Caco-2 (cell line): Measurements from ENCODE around the gene SLC12A9. TPM values are rescaled to one million over a fixed set of nuclear protein-coding genes. Genes with fewer than 3 reads are reported as not detected.
A peak's percentile ranks its signal among the peaks of the same experiment; 100 is the strongest.

Source experiments
- BruUV-seq: library from RNA; stranded (reverse); fragments of 400-500 nt; replicated peaks from 2 replicates; lab custom pipeline; 2021; lab: Mats Ljungman, UMichigan
- CTCF ChIA-PET: fragments of 300-600 bp; sonication (Branson Sonifier 250); formaldehyde crosslinking; loops from one replicate; lab custom pipeline; 2022; ENCODE audit warnings: antibody characterized with exemption; lab: Charles Lee
- POLR2A ChIA-PET: fragments of 300-600 bp; sonication (Branson Sonifier 250); formaldehyde crosslinking; loops from one replicate; lab custom pipeline; 2022; ENCODE audit warnings: antibody characterized with exemption; lab: Charles Lee
- DNase-seq, 2 experiments: peaks; one replicate each; pipeline versions ENCODE4 v3.0.0 to v3.0.0-alpha.2; 2020 to 2022
- H3K27me3 ChIP-seq: replicated peaks from 2 replicates; pipeline ENCODE4 v1.6.0; 2011; ENCODE audit warnings: low read length; ENCODE audit not compliant: control insufficient read depth, insufficient read depth
- H3K36me3 ChIP-seq: 2 replicates; pipeline ENCODE4 v1.5.1; 2011; ENCODE audit warnings: low read length; ENCODE audit not compliant: control insufficient read depth, insufficient read depth
- H3K4me1 ChIP-seq: fragments of 250-450 bp; sonication (Bioruptor Pico); 2 replicates; pipeline ENCODE4 v1.5.1; 2020; ENCODE audit warnings: mild to moderate bottlenecking
- H3K4me3 ChIP-seq: 2 replicates; pipeline ENCODE4 v1.5.1; 2011; ENCODE audit warnings: low read depth, mild to moderate bottlenecking, control low read depth, low read length
- H3K9me3 ChIP-seq: fragments of 250-450 bp; sonication (Bioruptor Pico); 2 replicates; pipeline ENCODE4 v1.5.1; 2020; ENCODE audit warnings: mild to moderate bottlenecking, moderate library complexity
- H3K27ac Mint-ChIP-seq: one replicate; pipeline ENCODE4 v1.8.0; 2022; ENCODE audit warnings: mixed read lengths; ENCODE audit not compliant: unreplicated experiment
- H3K27me3 Mint-ChIP-seq: one replicate; pipeline ENCODE4 v1.8.0; 2022; ENCODE audit warnings: mixed read lengths; ENCODE audit not compliant: insufficient read depth, unreplicated experiment
- H3K36me3 Mint-ChIP-seq: one replicate; pipeline ENCODE4 v1.8.0; 2022; ENCODE audit warnings: mild to moderate bottlenecking, mixed read lengths; ENCODE audit not compliant: insufficient read depth, unreplicated experiment
- H3K4me1 Mint-ChIP-seq: one replicate; pipeline ENCODE4 v1.8.0; 2022; ENCODE audit warnings: low read depth, mixed read lengths; ENCODE audit not compliant: unreplicated experiment
- H3K4me3 Mint-ChIP-seq: one replicate; pipeline ENCODE4 v1.8.0; 2022; ENCODE audit warnings: mild to moderate bottlenecking, moderate library complexity, mixed read lengths; ENCODE audit not compliant: unreplicated experiment
- H3K9me3 Mint-ChIP-seq: one replicate; pipeline ENCODE4 v1.8.0; 2022; ENCODE audit warnings: mixed read lengths; ENCODE audit not compliant: unreplicated experiment
- intact Hi-C: fragments of 100-400 bp; cut with micrococcal nuclease; formaldehyde crosslinking; loops from one replicate; pipeline ENCODE4 v1.10.0; 2022; ENCODE audit not compliant: unreplicated experiment
- microRNA-seq: library from miRNA; unstranded; fragments of <30 nt; microRNA quantifications from one replicate; pipeline ENCODE4 v1.2.0, GENCODE V29; 2022
- total RNA-seq: library from RNA; stranded (reverse); gene quantifications from 2 replicates; pipeline ENCODE4 v1.2.3, GENCODE V29; 2022
- TF ChIP-seq, protein P1 (sequence below), 2 experiments: fragments of 200-600 bp in 1 of 2; IDR thresholded peaks; 1 replicate in 1 of 2; 2 replicates in 1 of 2; pipeline versions ENCODE4 v1.5.1 to v1.8.0; 2011 to 2022; ENCODE audit warnings: antibody characterized with exemption in 1 of 2, control low read depth in 1 of 2, inconsistent platforms in 1 of 2, low read depth in 1 of 2, low read length in 1 of 2, mild to moderate bottlenecking in 1 of 2, moderate library complexity in 1 of 2; ENCODE audit not compliant: insufficient read depth in 1 of 2, severe bottlenecking in 1 of 2, unreplicated experiment in 1 of 2

SLC12A9 gene
- total RNA-seq, 1 experiment from 2014 or later: 60.7 TPM

GRCh38 chr7:100911484-100911883, 59.0 kb downstream of the SLC12A9 start:
- H3K36me3 Mint-ChIP-seq: no peaks in the 10 kb centered on the region
- no peak overlapping the region for H3K4me3 ChIP-seq
- no peak overlapping the region for H3K27ac Mint-ChIP-seq
- ChIA-PET CTCF (interaction anchor here (0.7 to 1.1 kb wide), 2 partner anchors 233 to 397 kb away, joined by 3 to 7 read pairs; no protein-coding TSS in a partner anchor), POLR2A (no interaction called here)
- TF ChIP-seq, protein P1, sequence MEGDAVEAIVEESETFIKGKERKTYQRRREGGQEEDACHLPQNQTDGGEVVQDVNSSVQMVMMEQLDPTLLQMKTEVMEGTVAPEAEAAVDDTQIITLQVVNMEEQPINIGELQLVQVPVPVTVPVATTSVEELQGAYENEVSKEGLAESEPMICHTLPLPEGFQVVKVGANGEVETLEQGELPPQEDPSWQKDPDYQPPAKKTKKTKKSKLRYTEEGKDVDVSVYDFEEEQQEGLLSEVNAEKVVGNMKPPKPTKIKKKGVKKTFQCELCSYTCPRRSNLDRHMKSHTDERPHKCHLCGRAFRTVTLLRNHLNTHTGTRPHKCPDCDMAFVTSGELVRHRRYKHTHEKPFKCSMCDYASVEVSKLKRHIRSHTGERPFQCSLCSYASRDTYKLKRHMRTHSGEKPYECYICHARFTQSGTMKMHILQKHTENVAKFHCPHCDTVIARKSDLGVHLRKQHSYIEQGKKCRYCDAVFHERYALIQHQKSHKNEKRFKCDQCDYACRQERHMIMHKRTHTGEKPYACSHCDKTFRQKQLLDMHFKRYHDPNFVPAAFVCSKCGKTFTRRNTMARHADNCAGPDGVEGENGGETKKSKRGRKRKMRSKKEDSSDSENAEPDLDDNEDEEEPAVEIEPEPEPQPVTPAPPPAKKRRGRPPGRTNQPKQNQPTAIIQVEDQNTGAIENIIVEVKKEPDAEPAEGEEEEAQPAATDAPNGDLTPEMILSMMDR (IDR thresholded peaks at IDR 0.05; ENCODE audit: insufficient read depth in 1 of 2, low read depth in 1 of 2, low read length in 1 of 2, severe bottlenecking in 1 of 2, unreplicated experiment in 1 of 2): no peak
- BruUV-seq: no TSS peak
- DNase-seq: no peak
- H3K27me3 ChIP-seq: no peaks in the 10 kb centered on the region
- no peaks in the 10 kb centered on the region for H3K27me3 Mint-ChIP-seq
- H3K9me3 Mint-ChIP-seq: peaks cover 9% of the 10 kb centered on the region
- peaks cover 26% of the 10 kb centered on the region for H3K4me1 Mint-ChIP-seq
- no peaks in the 10 kb centered on the region for H3K36me3 ChIP-seq
- H3K4me1 ChIP-seq: peaks cover 26% of the 10 kb centered on the region
- no peak overlapping the region for H3K4me3 Mint-ChIP-seq
- intact Hi-C loops: no loop called here
- H3K9me3 ChIP-seq: no peaks in the 10 kb centered on the region

DNA sequence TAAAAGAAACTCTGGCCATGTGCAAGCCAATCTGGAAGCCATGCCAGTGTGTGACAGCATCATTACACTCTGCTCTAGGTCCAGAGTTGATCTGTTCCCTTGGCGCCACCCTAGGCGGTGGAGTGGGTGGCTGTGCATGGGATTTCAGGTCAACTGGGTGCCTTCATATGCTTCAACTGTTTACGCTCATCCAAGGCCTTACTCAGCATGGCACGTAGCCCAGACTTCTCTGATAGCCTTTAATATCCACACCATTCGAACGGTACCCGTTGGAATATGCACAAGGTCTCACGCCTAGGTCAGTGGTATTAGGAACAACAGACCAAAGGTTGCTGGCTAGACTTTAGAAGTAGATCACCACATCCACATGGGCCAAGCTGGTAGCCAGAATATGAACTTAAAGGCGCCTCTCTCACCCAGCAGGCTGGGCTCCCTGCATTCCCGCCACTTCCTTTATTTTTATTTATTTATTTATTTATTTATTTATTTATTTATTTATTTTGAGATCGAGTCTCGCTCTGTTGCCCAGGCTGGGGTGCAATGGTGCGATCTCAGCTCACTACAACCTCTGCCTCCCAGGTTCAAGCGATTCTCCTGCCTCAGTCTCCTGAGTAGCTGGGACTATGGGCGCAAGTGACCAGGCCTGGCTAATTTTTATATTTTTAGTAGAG, 61.8 kb downstream of the SLC12A9 start:
- Mint-ChIP-seq H3K4me1 (peaks cover 26% of the 10 kb centered on the region), H3K27ac (peak overlapping the region; percentile 56), H3K4me3 (no peak overlapping the region), H3K36me3 (no peaks in the 10 kb centered on the region), H3K27me3 (no peaks in the 10 kb centered on the region), H3K9me3 (peaks cover 9% of the 10 kb centered on the region)
- intact Hi-C loops: no loop called here
- H3K36me3 ChIP-seq: no peaks in the 10 kb centered on the region
- H3K4me3 ChIP-seq: no peak overlapping the region
- DNase-seq: no peak
- no TSS peak for BruUV-seq
- H3K4me1 ChIP-seq: peaks cover 35% of the 10 kb centered on the region
- no peaks in the 10 kb centered on the region for H3K27me3 ChIP-seq
- CTCF ChIA-PET: no interaction called here
- POLR2A ChIA-PET: no interaction called here
- no peaks in the 10 kb centered on the region for H3K9me3 ChIP-seq
- TF ChIP-seq, protein P1 (IDR thresholded peaks at IDR 0.05; ENCODE audit: insufficient read depth in 1 of 2, low read depth in 1 of 2, low read length in 1 of 2, severe bottlenecking in 1 of 2, unreplicated experiment in 1 of 2): no peak

DNA sequence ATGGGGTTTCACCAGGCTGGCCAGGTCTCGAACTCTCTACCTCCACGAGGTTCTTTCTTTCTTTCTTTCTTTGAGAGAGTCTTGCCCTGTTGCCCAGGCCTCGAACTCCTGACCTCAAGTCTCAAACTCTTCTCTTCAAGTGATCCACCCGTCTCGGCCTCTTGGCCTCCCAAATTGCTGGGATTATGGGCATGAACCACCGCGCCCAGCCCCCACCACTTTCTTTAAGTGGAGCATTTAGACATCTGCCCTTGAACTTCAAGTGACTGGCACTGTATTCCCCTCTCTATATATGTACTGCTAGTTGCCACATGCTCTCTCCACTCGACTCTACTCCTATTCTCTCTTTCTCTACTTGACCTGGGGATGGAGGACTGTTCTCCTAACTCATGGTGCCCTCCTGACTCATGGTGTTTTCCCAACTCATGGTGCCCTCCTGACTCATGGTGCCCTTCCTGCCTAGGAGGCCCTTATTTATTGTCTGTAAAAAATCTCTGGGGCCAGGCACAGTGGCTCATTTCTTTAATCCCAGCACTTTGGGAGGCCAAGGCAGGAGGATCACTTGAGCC, 62.5 kb downstream of the SLC12A9 start:
- peaks cover 9% of the 10 kb centered on the region for H3K9me3 Mint-ChIP-seq
- H3K9me3 ChIP-seq: no peaks in the 10 kb centered on the region
- POLR2A ChIA-PET: no interaction called here

More for the DNA sequence above, 62.5 kb downstream of the SLC12A9 start:
- DNase-seq: no peak
- peaks cover 26% of the 10 kb centered on the region for H3K4me1 Mint-ChIP-seq
- no peaks in the 10 kb centered on the region for H3K36me3 Mint-ChIP-seq
- H3K4me3 Mint-ChIP-seq: no peak overlapping the region
- intact Hi-C loops: no loop called here
- Histone ChIP-seq H3K36me3 (no peaks in the 10 kb centered on the region), H3K4me1 (peaks cover 35% of the 10 kb centered on the region), H3K4me3 (no peak overlapping the region), H3K27me3 (no peaks in the 10 kb centered on the region)
- TF ChIP-seq, protein P1 (IDR thresholded peaks at IDR 0.05; ENCODE audit: insufficient read depth in 1 of 2, low read depth in 1 of 2, low read length in 1 of 2, severe bottlenecking in 1 of 2, unreplicated experiment in 1 of 2): no peak
- CTCF ChIA-PET: no interaction called here
- peak overlapping the region; percentile 56 for H3K27ac Mint-ChIP-seq
- H3K27me3 Mint-ChIP-seq: no peaks in the 10 kb centered on the region
- no TSS peak for BruUV-seq

Small RNA genes within 50 kb of the gene (microRNA-seq; reads per million reads assigned to microRNA genes)
- not detected for gene MIR6875

Other genes with a start within 250 kb of the SLC12A9 start
- 24.6 and 24.7 TPM in 2 replicates for gene MOSPD3, start 240.2 kb upstream of the SLC12A9 start, total RNA-seq
- gene TFR2, start 211.2 kb upstream of the SLC12A9 start, total RNA-seq: 8.1 and 9.7 TPM in 2 replicates
- gene ACTL6B, start 196.3 kb upstream of the SLC12A9 start, total RNA-seq: not detected in 2 replicates
- 200 and 216 TPM in 2 replicates for gene GNB2, start 179.0 kb upstream of the SLC12A9 start, total RNA-seq
- gene GIGYF1, start 158.5 kb upstream of the SLC12A9 start, total RNA-seq: 53.1 and 54.9 TPM in 2 replicates
- gene POP7, start 146.6 kb upstream of the SLC12A9 start, total RNA-seq: 65.7 and 66.9 TPM in 2 replicates
- 0.72 and 1.1 TPM in 2 replicates for gene EPO, start 132.2 kb upstream of the SLC12A9 start, total RNA-seq
- gene ZAN, start 119.1 kb upstream of the SLC12A9 start, total RNA-seq: not detected in 2 replicates
- 112 and 117 TPM in 2 replicates for gene EPHB4, start 25.2 kb upstream of the SLC12A9 start, total RNA-seq
- 66.6 and 75.5 TPM in 2 replicates for gene TRIP6, start 14.7 kb downstream of the SLC12A9 start, total RNA-seq
- 211 and 243 TPM in 2 replicates for gene SRRT, start 22.4 kb downstream of the SLC12A9 start, total RNA-seq
- 4.6 and 5.3 TPM in 2 replicates for gene UFSP1, start 37.0 kb downstream of the SLC12A9 start, total RNA-seq
- gene ACHE, start 43.2 kb downstream of the SLC12A9 start, total RNA-seq: 16.5 and 19.0 TPM in 2 replicates
- 25.1 and 27.0 TPM in 2 replicates for gene MUC3A, start 96.8 kb downstream of the SLC12A9 start, total RNA-seq
- gene MUC12, start 116.9 kb downstream of the SLC12A9 start, total RNA-seq: 0.16 and 0.49 TPM in 2 replicates
- gene MUC17, start 167.4 kb downstream of the SLC12A9 start, total RNA-seq: 0.09 and 0.21 TPM in 2 replicates
- gene TRIM56, start 232.8 kb downstream of the SLC12A9 start, total RNA-seq: 30.3 and 33.4 TPM in 2 replicates